Fibroblast of lung (primary cell): Measurements from ENCODE around the gene UFSP1. TPM values are rescaled to one million over a fixed set of nuclear protein-coding genes. Genes with fewer than 3 reads are reported as not detected.

Experiments used
- DNase-seq, 2 donors: peaks; one replicate each; pipeline versions ENCODE4 v3.0.0 to v3.0.0-alpha.2; 2010; ENCODE audit warnings: low read depth in 2 of 2
- H2AFZ ChIP-seq: 2 replicates; pipeline ENCODE4 v1.5.1; 2012; ENCODE audit warnings: low read length, control low read depth, inconsistent platforms
- H3K27ac ChIP-seq: 2 replicates; pipeline ENCODE4 v1.5.1; 2011; ENCODE audit warnings: low read length, control low read depth; ENCODE audit not compliant: insufficient read depth
- H3K27me3 ChIP-seq: 2 replicates; pipeline ENCODE4 v1.5.1; 2011; ENCODE audit warnings: mild to moderate bottlenecking, low read length; ENCODE audit not compliant: control insufficient read depth, insufficient read depth
- H3K36me3 ChIP-seq: 2 replicates; pipeline ENCODE4 v1.5.1; 2011; ENCODE audit warnings: low read length; ENCODE audit not compliant: control insufficient read depth, insufficient read depth
- H3K4me1 ChIP-seq: 2 replicates; pipeline ENCODE4 v1.5.1; 2011; ENCODE audit warnings: low read length; ENCODE audit not compliant: control insufficient read depth, insufficient read depth; ENCODE audit errors: extremely low read depth
- H3K4me2 ChIP-seq: 2 replicates; pipeline ENCODE4 v1.5.1; 2011; ENCODE audit warnings: low read length, control low read depth; ENCODE audit not compliant: insufficient read depth; ENCODE audit errors: extremely low read depth
- H3K4me3 ChIP-seq, 4 experiments: fragments of 200-600 bp in 1 of 4; sonication (generic) in 1 of 4; replicated peaks in 1 of 4; 2 replicates each; pipeline ENCODE4 v1.5.1; 2011 to 2016; ENCODE audit warnings: low read length in 4 of 4, low read depth in 3 of 4, mild to moderate bottlenecking in 3 of 4, control low read depth in 2 of 4, inconsistent platforms in 1 of 4, mixed read lengths in 1 of 4; ENCODE audit not compliant: insufficient read depth in 1 of 4; ENCODE audit errors: control extremely low read depth in 1 of 4
- H3K79me2 ChIP-seq: 2 replicates; pipeline ENCODE4 v1.5.1; 2012; ENCODE audit warnings: mild to moderate bottlenecking, low read length, inconsistent platforms; ENCODE audit not compliant: control insufficient read depth, insufficient read depth
- H3K9ac ChIP-seq: 2 replicates; pipeline ENCODE4 v1.5.1; 2011; ENCODE audit warnings: mild to moderate bottlenecking, low read length, control low read depth; ENCODE audit not compliant: insufficient read depth
- H3K9me3 ChIP-seq: 2 replicates; pipeline ENCODE4 v1.5.1; 2012; ENCODE audit warnings: low read depth, low read length; ENCODE audit not compliant: control insufficient read depth, insufficient read depth
- H4K20me1 ChIP-seq: 2 replicates; pipeline ENCODE4 v1.5.1; 2011; ENCODE audit warnings: low read length; ENCODE audit not compliant: control insufficient read depth, insufficient read depth; ENCODE audit errors: extremely low read depth
- CTCF ChIP-seq, 2 donors: IDR thresholded peaks in 1 of 2; conservative IDR thresholded peaks in 1 of 2; 1 replicate in 1 of 2; 2 replicates in 1 of 2; pipeline ENCODE4 v1.5.1; 2011 to 2012; ENCODE audit warnings: low read length in 2 of 2, control low read depth in 1 of 2, inconsistent platforms in 1 of 2, low read depth in 1 of 2, mild to moderate bottlenecking in 1 of 2
- EZH2 ChIP-seq: IDR thresholded peaks from 2 replicates; pipeline ENCODE4 v1.5.1; 2012; ENCODE audit warnings: low read length, control low read depth, mild to moderate bottlenecking; ENCODE audit errors: missing control alignments
- polyA plus RNA-seq, 2 donors: library from polyadenylated mRNA; depleted of rRNA in 1 of 2; stranded (reverse) in 1 of 2; unstranded in 1 of 2; fragments of >200 nt; gene quantifications; 2 replicates each; pipeline ENCODE4 v1.2.1, GENCODE V29; 2011 to 2012; ENCODE audit warnings: missing spikeins in 1 of 2
- total RNA-seq: library from RNA; depleted of rRNA; stranded (reverse); fragments of >200 nt; gene quantifications from 2 replicates; pipeline ENCODE4 v1.2.1, GENCODE V29; 2014

The UFSP1 gene
- total and polyA plus RNA-seq, 2 donors (not counting 1 experiment from before 2014, with no cell fraction given), result 1.1 to 4.0 TPM

DNA sequence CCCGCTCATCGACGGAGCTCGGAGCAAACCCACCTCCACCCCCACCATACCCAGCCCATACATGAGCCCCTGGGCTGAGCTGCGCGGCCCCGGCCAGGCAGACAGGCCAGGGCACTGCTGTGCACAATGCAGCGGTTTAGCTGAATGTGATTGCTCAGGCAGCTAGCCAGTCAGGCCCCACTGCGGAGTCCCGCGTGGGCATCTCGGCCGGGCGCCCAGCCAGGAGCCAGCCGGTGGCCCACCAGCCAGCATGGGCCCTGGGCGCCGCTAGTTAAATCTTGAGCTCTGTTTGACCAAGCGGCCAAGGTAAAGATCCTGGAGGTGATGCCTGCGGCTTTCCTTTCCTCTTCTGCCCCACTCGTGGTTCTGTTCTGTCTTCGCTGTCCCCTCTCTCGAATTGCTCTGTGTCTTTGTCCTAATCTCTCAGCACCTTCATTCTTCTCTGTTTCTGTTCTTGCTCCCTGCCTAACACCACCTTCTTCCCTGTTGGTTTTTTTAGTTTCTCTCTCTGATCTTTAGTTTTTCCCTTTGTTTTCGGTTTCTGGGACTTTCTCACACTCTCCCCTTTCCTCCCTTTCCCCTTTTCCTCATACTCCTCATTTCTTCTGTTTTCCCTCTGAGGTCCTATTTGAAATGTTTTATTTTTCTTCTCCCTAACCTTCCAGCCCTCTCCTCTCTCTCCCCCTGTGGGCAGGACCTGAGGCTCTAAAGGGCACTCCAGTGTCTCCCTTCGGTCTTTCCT lies 6.6 kb downstream of the UFSP1 start:
- H3K79me2 ChIP-seq, result peaks cover 43% of the 10 kb centered on the region
- H3K9ac ChIP-seq, result no peak overlapping the region
- H2AFZ ChIP-seq, result no peak overlapping the region
- no peaks in the 10 kb centered on the region for H4K20me1 ChIP-seq
- no peaks in the 10 kb centered on the region for H3K9me3 ChIP-seq
- no peak for DNase-seq
- H3K36me3 ChIP-seq, result peaks cover 57% of the 10 kb centered on the region
- no peak overlapping the region for H3K4me3 ChIP-seq
- H3K4me2 ChIP-seq, result no peak overlapping the region
- TF ChIP-seq CTCF (conservative IDR thresholded peaks at IDR 0.05 in 1 of 2, IDR thresholded peaks at IDR 0.05 in 1 of 2; ENCODE audit: low read depth in 1 of 2, low read length in 2 of 2), result no peak
- TF ChIP-seq EZH2, result no peak
- H3K27ac ChIP-seq, result no peak overlapping the region
- no peaks in the 10 kb centered on the region for H3K27me3 ChIP-seq
- H3K4me1 ChIP-seq, result no peaks in the 10 kb centered on the region

DNA sequence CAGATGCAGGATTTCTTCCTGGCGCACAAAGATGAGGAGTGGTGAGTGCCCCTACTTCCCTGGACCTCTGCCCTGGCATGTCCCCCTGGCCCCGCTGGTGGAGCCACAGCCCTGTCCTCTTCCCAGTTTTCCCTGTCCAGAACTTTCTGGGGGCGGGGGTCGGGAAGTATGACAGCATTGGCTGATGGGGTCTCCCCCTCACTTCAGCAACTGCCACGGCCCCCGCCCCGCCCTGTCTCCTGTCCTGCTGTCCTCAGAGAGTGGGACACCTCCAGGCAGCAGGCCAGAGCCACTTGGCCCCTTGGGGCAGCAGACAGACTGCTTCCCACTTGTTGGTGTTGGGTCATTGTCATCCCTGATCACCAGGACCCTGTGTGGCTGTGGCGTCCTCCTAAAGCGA lies 7.3 kb downstream of the UFSP1 start:
- Histone ChIP-seq H3K9me3 (no peaks in the 10 kb centered on the region), H3K4me2 (no peak overlapping the region), H3K4me1 (no peaks in the 10 kb centered on the region), H3K79me2 (peaks cover 50% of the 10 kb centered on the region), H3K27ac (no peak overlapping the region), H2AFZ (no peak overlapping the region), H3K4me3 (no peak overlapping the region), H3K9ac (peak overlapping the region; percentile 2), H3K36me3 (peaks cover 51% of the 10 kb centered on the region), H3K27me3 (no peaks in the 10 kb centered on the region), H4K20me1 (no peaks in the 10 kb centered on the region)
- TF ChIP-seq EZH2, result no peak
- no peak for TF ChIP-seq CTCF (conservative IDR thresholded peaks at IDR 0.05 in 1 of 2, IDR thresholded peaks at IDR 0.05 in 1 of 2; ENCODE audit: low read depth in 1 of 2, low read length in 2 of 2)
- DNase-seq, result no peak

GRCh38 chr7:100881136-100881535 lies 8.4 kb downstream of the UFSP1 start:
- H3K36me3 ChIP-seq, result peaks cover 45% of the 10 kb centered on the region
- no peak overlapping the region for H3K4me2 ChIP-seq
- no peaks in the 10 kb centered on the region for H3K9me3 ChIP-seq
- H3K79me2 ChIP-seq, result peaks cover 59% of the 10 kb centered on the region
- no peaks in the 10 kb centered on the region for H3K27me3 ChIP-seq
- TF ChIP-seq EZH2, result no peak
- TF ChIP-seq CTCF (conservative IDR thresholded peaks at IDR 0.05 in 1 of 2, IDR thresholded peaks at IDR 0.05 in 1 of 2; ENCODE audit: low read depth in 1 of 2, low read length in 2 of 2), result no peak
- peaks cover 6% of the 10 kb centered on the region for H3K4me1 ChIP-seq
- no peak overlapping the region for H3K4me3 ChIP-seq
- H2AFZ ChIP-seq, result no peak overlapping the region
- no peak overlapping the region for H3K27ac ChIP-seq
- no peak overlapping the region for H3K9ac ChIP-seq
- no peaks in the 10 kb centered on the region for H4K20me1 ChIP-seq
- DNase-seq, result no peak
